Fibroblast of skin of scalp (primary cell): ENCODE measurements around the gene MOCS3.

ENCODE experiments used
- DNase-seq: peaks from one replicate; pipeline ENCODE4 v3.0.0-alpha.2; 2013

Gene MOCS3

GRCh38 chr20:50983321-50983720, 24.7 kb downstream of the MOCS3 start:
- no peak for DNase-seq

- peak; percentile 90 for DNase-seq
These were observed 29.0 kb downstream of the MOCS3 start for GRCh38 chr20:50987493-50988210.

GRCh38 chr20:50991076-50991475, 32.5 kb downstream of the MOCS3 start:
- DNase-seq = no peak

- no peak for DNase-seq
These were observed 33.7 kb downstream of the MOCS3 start for GRCh38 chr20:50992336-50992732.

GRCh38 chr20:50992733-50993457, 34.3 kb downstream of the MOCS3 start:
- peak; percentile 84 for DNase-seq

- DNase-seq = no peak
These were observed 35.3 kb downstream of the MOCS3 start for GRCh38 chr20:50993876-50994275.

GRCh38 chr20:50995506-50995905, 36.9 kb downstream of the MOCS3 start:
- peak; percentile 35 for DNase-seq

- DNase-seq = no peak
These were observed 38.6 kb downstream of the MOCS3 start for GRCh38 chr20:50996901-50997865.

GRCh38 chr20:50999355-50999754, 40.7 kb downstream of the MOCS3 start:
- no peak for DNase-seq

GRCh38 chr20:51001430-51002265, 43.0 kb downstream of the MOCS3 start:
- no peak for DNase-seq

GRCh38 chr20:51002633-51003032, 44.0 kb downstream of the MOCS3 start:
- DNase-seq = no peak

- no peak for DNase-seq
These were observed 45.1 kb downstream of the MOCS3 start for GRCh38 chr20:51003753-51004152.

- no peak for DNase-seq
These were observed 45.7 kb downstream of the MOCS3 start for GRCh38 chr20:51004305-51004727.

GRCh38 chr20:51004781-51005180, 46.2 kb downstream of the MOCS3 start:
- no peak for DNase-seq

- no peak for DNase-seq
These were observed 46.6 kb downstream of the MOCS3 start for GRCh38 chr20:51005214-51005613.

GRCh38 chr20:51008718-51009117, 50.1 kb downstream of the MOCS3 start:
- no peak for DNase-seq

- no peak for DNase-seq
These were observed 50.9 kb downstream of the MOCS3 start for GRCh38 chr20:51009303-51010042.

GRCh38 chr20:51010043-51010365, 51.4 kb downstream of the MOCS3 start:
- DNase-seq = no peak

- peak; percentile 27 for DNase-seq
These were observed 52.3 kb downstream of the MOCS3 start for GRCh38 chr20:51010932-51011331.

- no peak for DNase-seq
These were observed 52.9 kb downstream of the MOCS3 start for GRCh38 chr20:51011479-51011878.

GRCh38 chr20:51012357-51012756, 53.7 kb downstream of the MOCS3 start:
- no peak for DNase-seq
